K562 (cell line): ENCODE results near the gene DIPK1B. TPM values are rescaled to one million over a fixed set of nuclear protein-coding genes. Genes with fewer than 3 reads are reported as not detected.

Experiments used
- FOS ChIP-seq: IDR thresholded peaks from 3 replicates; pipeline ENCODE4 v1.6.1; 2011; ENCODE audit not compliant: insufficient read length; ENCODE audit errors: extremely low read depth
- KDM5B ChIP-seq: fragments of 200-600 bp; sonication (generic); IDR thresholded peaks from 2 replicates; pipeline ENCODE4 v1.6.1; 2012; ENCODE audit warnings: low read depth, mild to moderate bottlenecking, moderate library complexity, low read length, control low read depth, inconsistent platforms; ENCODE audit not compliant: insufficient replicate concordance
- NR2F6 ChIP-seq: fragments of 450-650 bp; formaldehyde crosslinking; IDR thresholded peaks from 2 replicates; pipeline ENCODE4 v1.4.0; 2020; ENCODE audit warnings: mild to moderate bottlenecking
- PHF8 ChIP-seq: fragments of 200-600 bp; sonication (generic); IDR thresholded peaks from 2 replicates; pipeline ENCODE4 v1.6.1; 2012; ENCODE audit warnings: mixed run types, mild to moderate bottlenecking, inconsistent platforms, low read length, moderate library complexity, borderline replicate concordance
- TRIM24 ChIP-seq, 2 experiments: fragments of 450-650 bp; IDR thresholded peaks; 2 replicates each; pipeline ENCODE4 v1.6.1; 2016
- ZFX ChIP-seq: sonication (generic); formaldehyde crosslinking; IDR thresholded peaks from 2 replicates; pipeline ENCODE4 v1.8.0; 2022; ENCODE audit warnings: mild to moderate bottlenecking, missing genetic modification reagents, moderate library complexity
- polyA plus RNA-seq, 8 experiments: library from polyadenylated mRNA; depleted of rRNA in 4 of 8; stranded (reverse) in 5 of 8; unstranded in 3 of 8; fragments of >200 nt; fragmentation: Nextera tagmentation in 2 of 8; fragmentation: Illumina TruSeq in 1 of 8; extraction: Ambion mirVana in 2 of 8; extraction: Trizol in 1 of 8; gene quantifications; 2 replicates each; pipeline versions ENCODE4 v1.2.1 to v1.2.3, GENCODE V29; 2011 to 2014; ENCODE audit warnings: inconsistent platforms in 1 of 8, missing spikeins in 1 of 8
- total RNA-seq, 7 experiments: library from RNA; depleted of rRNA in 6 of 7; stranded (reverse); fragments of >200 nt in 6 of 7; fragmentation: Illumina TruSeq in 2 of 7; extraction: Trizol in 2 of 7; gene quantifications; 2 replicates each; pipeline versions ENCODE4 v1.2.1 to v1.2.3, GENCODE V29; 2011 to 2021; ENCODE audit warnings: low replicate concordance in 1 of 7
- TF ChIP-seq, protein P1 (sequence below): fragments of 450-650 bp; IDR thresholded peaks from 2 replicates; pipeline ENCODE4 v1.6.1; 2016; ENCODE audit warnings: mild to moderate bottlenecking, moderate library complexity
- TF ChIP-seq, protein P2 (sequence below): fragments of 200-800 bp; sonication (Bioruptor generic); IDR thresholded peaks from 2 replicates; pipeline ENCODE4 v1.6.1; 2017; ENCODE audit warnings: missing genetic modification characterization, missing compliant biosample characterization
- TF ChIP-seq, protein P3 (sequence below), 2 experiments: IDR thresholded peaks in 1 of 2; conservative IDR thresholded peaks in 1 of 2; 2 replicates each; pipeline ENCODE4 v1.6.1; 2016; ENCODE audit warnings: low read depth in 2 of 2, mild to moderate bottlenecking in 1 of 2, missing compliant biosample characterization in 1 of 2, missing genetic modification characterization in 1 of 2, moderate library complexity in 1 of 2

Gene DIPK1B
- total and polyA plus RNA-seq, 9 of the 15 experiments (the other 6 are each of a cell fraction or from before 2014, with no cell fraction given) = 0.08 to 22.3 (median 5.9) TPM

DNA sequence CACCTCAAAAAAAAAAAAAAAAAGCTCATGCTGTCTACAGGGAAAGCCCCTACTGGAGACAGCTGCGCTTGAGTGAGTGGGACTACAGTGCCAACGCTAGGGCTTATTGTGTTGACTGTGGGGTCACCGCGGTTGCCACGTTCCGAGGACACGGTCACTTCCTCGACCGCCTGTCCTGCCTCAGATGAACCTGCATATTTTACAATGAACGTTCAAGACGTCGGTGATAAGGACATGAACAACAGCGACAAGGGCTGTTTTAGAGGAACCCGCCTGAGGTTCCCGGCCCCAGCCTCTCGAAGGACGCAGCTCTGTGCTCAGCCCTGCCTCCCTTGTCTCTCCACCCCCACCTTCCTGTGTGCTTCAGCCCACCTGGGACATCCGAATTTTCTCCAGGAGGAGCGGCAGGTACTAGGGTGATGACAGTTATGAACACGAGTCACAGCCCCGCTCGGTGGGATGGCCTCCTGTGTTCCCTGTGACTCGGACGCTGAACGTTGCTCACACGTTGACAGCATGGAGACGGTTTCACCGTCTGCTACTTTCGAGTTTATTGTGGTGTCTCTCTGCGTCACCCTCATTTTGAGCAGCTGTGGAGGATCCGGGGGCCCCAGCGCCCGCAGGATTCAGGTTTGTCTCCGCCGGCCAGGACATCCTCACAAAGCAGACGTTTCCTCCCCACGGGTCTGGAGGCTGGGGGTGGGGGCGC lies 11.3 kb upstream of the DIPK1B start (continued):
- TF ChIP-seq, protein P1, sequence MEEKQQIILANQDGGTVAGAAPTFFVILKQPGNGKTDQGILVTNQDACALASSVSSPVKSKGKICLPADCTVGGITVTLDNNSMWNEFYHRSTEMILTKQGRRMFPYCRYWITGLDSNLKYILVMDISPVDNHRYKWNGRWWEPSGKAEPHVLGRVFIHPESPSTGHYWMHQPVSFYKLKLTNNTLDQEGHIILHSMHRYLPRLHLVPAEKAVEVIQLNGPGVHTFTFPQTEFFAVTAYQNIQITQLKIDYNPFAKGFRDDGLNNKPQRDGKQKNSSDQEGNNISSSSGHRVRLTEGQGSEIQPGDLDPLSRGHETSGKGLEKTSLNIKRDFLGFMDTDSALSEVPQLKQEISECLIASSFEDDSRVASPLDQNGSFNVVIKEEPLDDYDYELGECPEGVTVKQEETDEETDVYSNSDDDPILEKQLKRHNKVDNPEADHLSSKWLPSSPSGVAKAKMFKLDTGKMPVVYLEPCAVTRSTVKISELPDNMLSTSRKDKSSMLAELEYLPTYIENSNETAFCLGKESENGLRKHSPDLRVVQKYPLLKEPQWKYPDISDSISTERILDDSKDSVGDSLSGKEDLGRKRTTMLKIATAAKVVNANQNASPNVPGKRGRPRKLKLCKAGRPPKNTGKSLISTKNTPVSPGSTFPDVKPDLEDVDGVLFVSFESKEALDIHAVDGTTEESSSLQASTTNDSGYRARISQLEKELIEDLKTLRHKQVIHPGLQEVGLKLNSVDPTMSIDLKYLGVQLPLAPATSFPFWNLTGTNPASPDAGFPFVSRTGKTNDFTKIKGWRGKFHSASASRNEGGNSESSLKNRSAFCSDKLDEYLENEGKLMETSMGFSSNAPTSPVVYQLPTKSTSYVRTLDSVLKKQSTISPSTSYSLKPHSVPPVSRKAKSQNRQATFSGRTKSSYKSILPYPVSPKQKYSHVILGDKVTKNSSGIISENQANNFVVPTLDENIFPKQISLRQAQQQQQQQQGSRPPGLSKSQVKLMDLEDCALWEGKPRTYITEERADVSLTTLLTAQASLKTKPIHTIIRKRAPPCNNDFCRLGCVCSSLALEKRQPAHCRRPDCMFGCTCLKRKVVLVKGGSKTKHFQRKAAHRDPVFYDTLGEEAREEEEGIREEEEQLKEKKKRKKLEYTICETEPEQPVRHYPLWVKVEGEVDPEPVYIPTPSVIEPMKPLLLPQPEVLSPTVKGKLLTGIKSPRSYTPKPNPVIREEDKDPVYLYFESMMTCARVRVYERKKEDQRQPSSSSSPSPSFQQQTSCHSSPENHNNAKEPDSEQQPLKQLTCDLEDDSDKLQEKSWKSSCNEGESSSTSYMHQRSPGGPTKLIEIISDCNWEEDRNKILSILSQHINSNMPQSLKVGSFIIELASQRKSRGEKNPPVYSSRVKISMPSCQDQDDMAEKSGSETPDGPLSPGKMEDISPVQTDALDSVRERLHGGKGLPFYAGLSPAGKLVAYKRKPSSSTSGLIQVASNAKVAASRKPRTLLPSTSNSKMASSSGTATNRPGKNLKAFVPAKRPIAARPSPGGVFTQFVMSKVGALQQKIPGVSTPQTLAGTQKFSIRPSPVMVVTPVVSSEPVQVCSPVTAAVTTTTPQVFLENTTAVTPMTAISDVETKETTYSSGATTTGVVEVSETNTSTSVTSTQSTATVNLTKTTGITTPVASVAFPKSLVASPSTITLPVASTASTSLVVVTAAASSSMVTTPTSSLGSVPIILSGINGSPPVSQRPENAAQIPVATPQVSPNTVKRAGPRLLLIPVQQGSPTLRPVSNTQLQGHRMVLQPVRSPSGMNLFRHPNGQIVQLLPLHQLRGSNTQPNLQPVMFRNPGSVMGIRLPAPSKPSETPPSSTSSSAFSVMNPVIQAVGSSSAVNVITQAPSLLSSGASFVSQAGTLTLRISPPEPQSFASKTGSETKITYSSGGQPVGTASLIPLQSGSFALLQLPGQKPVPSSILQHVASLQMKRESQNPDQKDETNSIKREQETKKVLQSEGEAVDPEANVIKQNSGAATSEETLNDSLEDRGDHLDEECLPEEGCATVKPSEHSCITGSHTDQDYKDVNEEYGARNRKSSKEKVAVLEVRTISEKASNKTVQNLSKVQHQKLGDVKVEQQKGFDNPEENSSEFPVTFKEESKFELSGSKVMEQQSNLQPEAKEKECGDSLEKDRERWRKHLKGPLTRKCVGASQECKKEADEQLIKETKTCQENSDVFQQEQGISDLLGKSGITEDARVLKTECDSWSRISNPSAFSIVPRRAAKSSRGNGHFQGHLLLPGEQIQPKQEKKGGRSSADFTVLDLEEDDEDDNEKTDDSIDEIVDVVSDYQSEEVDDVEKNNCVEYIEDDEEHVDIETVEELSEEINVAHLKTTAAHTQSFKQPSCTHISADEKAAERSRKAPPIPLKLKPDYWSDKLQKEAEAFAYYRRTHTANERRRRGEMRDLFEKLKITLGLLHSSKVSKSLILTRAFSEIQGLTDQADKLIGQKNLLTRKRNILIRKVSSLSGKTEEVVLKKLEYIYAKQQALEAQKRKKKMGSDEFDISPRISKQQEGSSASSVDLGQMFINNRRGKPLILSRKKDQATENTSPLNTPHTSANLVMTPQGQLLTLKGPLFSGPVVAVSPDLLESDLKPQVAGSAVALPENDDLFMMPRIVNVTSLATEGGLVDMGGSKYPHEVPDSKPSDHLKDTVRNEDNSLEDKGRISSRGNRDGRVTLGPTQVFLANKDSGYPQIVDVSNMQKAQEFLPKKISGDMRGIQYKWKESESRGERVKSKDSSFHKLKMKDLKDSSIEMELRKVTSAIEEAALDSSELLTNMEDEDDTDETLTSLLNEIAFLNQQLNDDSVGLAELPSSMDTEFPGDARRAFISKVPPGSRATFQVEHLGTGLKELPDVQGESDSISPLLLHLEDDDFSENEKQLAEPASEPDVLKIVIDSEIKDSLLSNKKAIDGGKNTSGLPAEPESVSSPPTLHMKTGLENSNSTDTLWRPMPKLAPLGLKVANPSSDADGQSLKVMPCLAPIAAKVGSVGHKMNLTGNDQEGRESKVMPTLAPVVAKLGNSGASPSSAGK = peak; percentile 79
- TF ChIP-seq, protein P2, sequence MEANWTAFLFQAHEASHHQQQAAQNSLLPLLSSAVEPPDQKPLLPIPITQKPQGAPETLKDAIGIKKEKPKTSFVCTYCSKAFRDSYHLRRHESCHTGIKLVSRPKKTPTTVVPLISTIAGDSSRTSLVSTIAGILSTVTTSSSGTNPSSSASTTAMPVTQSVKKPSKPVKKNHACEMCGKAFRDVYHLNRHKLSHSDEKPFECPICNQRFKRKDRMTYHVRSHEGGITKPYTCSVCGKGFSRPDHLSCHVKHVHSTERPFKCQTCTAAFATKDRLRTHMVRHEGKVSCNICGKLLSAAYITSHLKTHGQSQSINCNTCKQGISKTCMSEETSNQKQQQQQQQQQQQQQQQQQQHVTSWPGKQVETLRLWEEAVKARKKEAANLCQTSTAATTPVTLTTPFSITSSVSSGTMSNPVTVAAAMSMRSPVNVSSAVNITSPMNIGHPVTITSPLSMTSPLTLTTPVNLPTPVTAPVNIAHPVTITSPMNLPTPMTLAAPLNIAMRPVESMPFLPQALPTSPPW (CRISPR knock-in tag) = no peak
- TF ChIP-seq, protein P3, sequence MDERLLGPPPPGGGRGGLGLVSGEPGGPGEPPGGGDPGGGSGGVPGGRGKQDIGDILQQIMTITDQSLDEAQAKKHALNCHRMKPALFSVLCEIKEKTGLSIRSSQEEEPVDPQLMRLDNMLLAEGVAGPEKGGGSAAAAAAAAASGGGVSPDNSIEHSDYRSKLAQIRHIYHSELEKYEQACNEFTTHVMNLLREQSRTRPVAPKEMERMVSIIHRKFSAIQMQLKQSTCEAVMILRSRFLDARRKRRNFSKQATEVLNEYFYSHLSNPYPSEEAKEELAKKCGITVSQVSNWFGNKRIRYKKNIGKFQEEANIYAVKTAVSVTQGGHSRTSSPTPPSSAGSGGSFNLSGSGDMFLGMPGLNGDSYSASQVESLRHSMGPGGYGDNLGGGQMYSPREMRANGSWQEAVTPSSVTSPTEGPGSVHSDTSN (CRISPR knock-in tag; IDR thresholded peaks at IDR 0.05; ENCODE audit: low read depth) = no peak
- TF ChIP-seq, protein P3 (tag; conservative IDR thresholded peaks at IDR 0.05; ENCODE audit: low read depth) = 0 out of 2 replicates have a peak, but pooled peaks have one; percentile 7
- TF ChIP-seq NR2F6 = no peak
- peak; percentile 24; the same call in 1 of the 2 replicates for TF ChIP-seq PHF8
- TF ChIP-seq ZFX = no peak
- no peak for TF ChIP-seq FOS
- peak; percentile 30 for TF ChIP-seq KDM5B
- no peak for TF ChIP-seq TRIM24 (IDR thresholded peaks at IDR 0.05)
